CD14-positive monocyte (primary cell): ENCODE results near the gene COL4A1. TPM values are rescaled to one million over a fixed set of nuclear protein-coding genes. Genes with fewer than 3 reads are reported as not detected.

Experiments
- DNase-seq, 3 donors: peaks; one replicate each; pipeline ENCODE4 v3.0.0-alpha.2; 2011 to 2022
- H2AFZ ChIP-seq: 2 replicates; pipeline ENCODE4 v1.6.0; 2012; ENCODE audit warnings: mild to moderate bottlenecking, low read depth, low read length, inconsistent platforms; ENCODE audit not compliant: insufficient read depth, poor library complexity, severe bottlenecking
- H3K27ac ChIP-seq, 2 donors: 1 replicate in 1 of 2; 2 replicates in 1 of 2; pipeline ENCODE4 v1.5.1; 2012 to 2013; ENCODE audit warnings: low read length in 2 of 2, control low read depth in 1 of 2, inconsistent platforms in 1 of 2, low read depth in 1 of 2, mild to moderate bottlenecking in 1 of 2
- H3K27me3 ChIP-seq, 2 donors: one replicate each; pipeline versions ENCODE4 v1.6.0 to v1.6.1; 2011 to 2013; ENCODE audit warnings: low read length in 2 of 2; ENCODE audit not compliant: control insufficient read depth in 2 of 2, insufficient read depth in 2 of 2
- H3K36me3 ChIP-seq, 2 donors: replicated peaks in 1 of 2; 1 replicate in 1 of 2; 2 replicates in 1 of 2; pipeline versions ENCODE4 v1.5.1 to v1.6.1; 2012 to 2013; ENCODE audit warnings: low read length in 2 of 2, control low read depth in 1 of 2, inconsistent platforms in 1 of 2, mild to moderate bottlenecking in 1 of 2; ENCODE audit not compliant: insufficient read depth in 2 of 2, control insufficient read depth in 1 of 2
- H3K4me1 ChIP-seq, 2 donors: 1 replicate in 1 of 2; 2 replicates in 1 of 2; pipeline versions ENCODE4 v1.5.1 to v1.6.1; 2012 to 2013; ENCODE audit warnings: low read length in 2 of 2, control low read depth in 1 of 2, inconsistent platforms in 1 of 2, mild to moderate bottlenecking in 1 of 2, moderate library complexity in 1 of 2; ENCODE audit not compliant: insufficient read depth in 2 of 2, control insufficient read depth in 1 of 2
- H3K4me2 ChIP-seq: replicated peaks from 2 replicates; pipeline ENCODE3; 2012; ENCODE audit warnings: low read length, moderate library complexity, mild to moderate bottlenecking; ENCODE audit not compliant: poor library complexity, severe bottlenecking; ENCODE audit errors: extremely low read depth
- H3K4me3 ChIP-seq, 3 experiments: fragments of 200-600 bp in 1 of 3; sonication (generic) in 1 of 3; replicated peaks in 1 of 3; 1 replicate in 2 of 3; 2 replicates in 1 of 3; pipeline ENCODE4 v1.5.1; 2011 to 2013; ENCODE audit warnings: low read length in 3 of 3, mild to moderate bottlenecking in 3 of 3, control low read depth in 2 of 3, low read depth in 2 of 3, inconsistent platforms in 1 of 3, moderate library complexity in 1 of 3
- H3K79me2 ChIP-seq: 2 replicates; pipeline ENCODE4 v1.6.0; 2012; ENCODE audit warnings: mild to moderate bottlenecking, control low read depth, inconsistent platforms, low read length, moderate library complexity; ENCODE audit not compliant: insufficient read depth
- H3K9ac ChIP-seq: 2 replicates; pipeline ENCODE4 v1.6.0; 2017; ENCODE audit warnings: low read length, mild to moderate bottlenecking; ENCODE audit not compliant: insufficient read depth, poor library complexity, severe bottlenecking
- H3K9me3 ChIP-seq, 2 donors: replicated peaks in 1 of 2; 1 replicate in 1 of 2; 2 replicates in 1 of 2; pipeline versions ENCODE4 v1.5.1 to v1.6.1; 2012 to 2013; ENCODE audit warnings: low read length in 2 of 2, control low read depth in 1 of 2; ENCODE audit not compliant: control insufficient read depth in 1 of 2, insufficient read depth in 1 of 2
- H4K20me1 ChIP-seq: 2 replicates; pipeline ENCODE4 v1.6.0; 2012; ENCODE audit warnings: mild to moderate bottlenecking, low read length, control low read depth, moderate library complexity; ENCODE audit not compliant: insufficient read depth
- H3K27ac Mint-ChIP-seq, 7 donors: one replicate each; pipeline ENCODE4 v1.8.0; 2020; ENCODE audit warnings: mild to moderate bottlenecking in 7 of 7, mixed read lengths in 7 of 7, moderate library complexity in 6 of 7, inconsistent platforms in 2 of 7
- H3K27me3 Mint-ChIP-seq, 3 donors: one replicate each; pipeline ENCODE4 v1.8.0; 2021 to 2022; ENCODE audit warnings: low read depth in 3 of 3, mild to moderate bottlenecking in 3 of 3, mixed read lengths in 3 of 3, moderate library complexity in 3 of 3, inconsistent platforms in 1 of 3
- H3K36me3 Mint-ChIP-seq, 2 donors: one replicate each; pipeline ENCODE4 v1.8.0; 2020; ENCODE audit warnings: mixed read lengths in 2 of 2, inconsistent platforms in 1 of 2, mild to moderate bottlenecking in 1 of 2
- H3K4me1 Mint-ChIP-seq: one replicate; pipeline ENCODE4 v1.8.0; 2020; ENCODE audit warnings: mild to moderate bottlenecking, mixed read lengths
- H3K4me3 Mint-ChIP-seq, 2 donors: one replicate each; pipeline ENCODE4 v1.8.0; 2020; ENCODE audit warnings: mild to moderate bottlenecking in 2 of 2, mixed read lengths in 2 of 2, moderate library complexity in 1 of 2
- H3K9me3 Mint-ChIP-seq, 7 donors: one replicate each; pipeline ENCODE4 v1.8.0; 2020 to 2022; ENCODE audit warnings: mixed read lengths in 7 of 7, mild to moderate bottlenecking in 6 of 7, moderate library complexity in 6 of 7, inconsistent platforms in 2 of 7
- WGBS: methylation state at CpG from one replicate; pipeline ENCODE4 v1.1.5; 2013; ENCODE audit warnings: missing lambda C conversion rate; ENCODE audit not compliant: insufficient coverage; 5-methylcytosine and 5-hydroxymethylcytosine counted together
- intact Hi-C, 2 donors: fragments of 100-400 bp; cut with micrococcal nuclease; formaldehyde crosslinking; loops; one replicate each; pipeline versions ENCODE4 v1.15.0 to v1.15.1; 2023
- polyA plus RNA-seq, 3 donors: library from polyadenylated mRNA; depleted of rRNA in 1 of 3; unstranded in 2 of 3; stranded (reverse) in 1 of 3; fragments of 300-500 nt in 2 of 3; fragments of >200 nt in 1 of 3; fragmentation: Illumina TruSeq in 2 of 3; gene quantifications; 1 replicate in 2 of 3; 2 replicates in 1 of 3; pipeline ENCODE4 v1.2.3, GENCODE V29; 2012 to 2021
- TF ChIP-seq, protein P1 (sequence below): fragments of 200-600 bp; IDR thresholded peaks from one replicate; pipeline ENCODE4 v1.8.0; 2022; ENCODE audit warnings: antibody characterized with exemption, mild to moderate bottlenecking

COL4A1 gene
- polyA plus RNA-seq, 3 donors: 0.16 to 0.25 TPM; not detected in 1

DNA sequence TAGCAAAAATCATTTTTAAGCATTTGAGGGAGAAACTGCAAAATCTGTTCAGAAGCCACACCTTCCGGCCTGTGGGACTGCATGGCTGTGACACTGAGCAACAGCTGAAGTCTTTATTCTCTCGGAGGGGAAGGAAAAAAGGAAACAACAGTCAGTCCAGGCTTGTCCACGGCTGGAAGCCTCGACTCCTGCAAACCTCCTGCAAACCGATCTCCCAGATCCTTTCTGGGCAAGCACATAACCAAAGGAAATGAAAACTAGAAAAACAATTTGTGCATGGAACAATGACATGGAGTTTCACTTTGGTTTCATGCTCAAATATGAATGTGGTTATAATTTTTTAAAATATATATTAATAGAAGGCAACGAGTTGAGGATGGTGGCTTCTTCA is 1.0 kb downstream of the COL4A1 start:
- Histone ChIP-seq H4K20me1 (no peaks in the 10 kb centered on the region), H3K79me2 (no peaks in the 10 kb centered on the region), H3K4me2 (no peak overlapping the region), H3K27ac (no peak overlapping the region), H3K36me3 (no peaks in the 10 kb centered on the region), H3K4me3 (no peak overlapping the region), H3K27me3 (peaks cover 52 to 84% of the 10 kb centered on the region in 2 donors), H3K9me3 (peaks cover 0 to 3% of the 10 kb centered on the region in 2 donors), H2AFZ (no peak overlapping the region), H3K9ac (no peak overlapping the region), H3K4me1 (no peaks in the 10 kb centered on the region)
- Mint-ChIP-seq H3K4me3 (peak overlapping the region in 1 of 2 donors; percentile 27), H3K4me1 (no peaks in the 10 kb centered on the region), H3K9me3 (peaks cover 0 to 6% (median 3%) of the 10 kb centered on the region in 7 donors), H3K36me3 (no peaks in the 10 kb centered on the region), H3K27me3 (peaks cover 64 to 85% (median 82%) of the 10 kb centered on the region in 3 donors), H3K27ac (no peak overlapping the region)
- 0% methylated on average over 1 of the region's 6 CpGs for WGBS
- DNase-seq: no peak
- intact Hi-C loops: no loop called here
- TF ChIP-seq, protein P1, sequence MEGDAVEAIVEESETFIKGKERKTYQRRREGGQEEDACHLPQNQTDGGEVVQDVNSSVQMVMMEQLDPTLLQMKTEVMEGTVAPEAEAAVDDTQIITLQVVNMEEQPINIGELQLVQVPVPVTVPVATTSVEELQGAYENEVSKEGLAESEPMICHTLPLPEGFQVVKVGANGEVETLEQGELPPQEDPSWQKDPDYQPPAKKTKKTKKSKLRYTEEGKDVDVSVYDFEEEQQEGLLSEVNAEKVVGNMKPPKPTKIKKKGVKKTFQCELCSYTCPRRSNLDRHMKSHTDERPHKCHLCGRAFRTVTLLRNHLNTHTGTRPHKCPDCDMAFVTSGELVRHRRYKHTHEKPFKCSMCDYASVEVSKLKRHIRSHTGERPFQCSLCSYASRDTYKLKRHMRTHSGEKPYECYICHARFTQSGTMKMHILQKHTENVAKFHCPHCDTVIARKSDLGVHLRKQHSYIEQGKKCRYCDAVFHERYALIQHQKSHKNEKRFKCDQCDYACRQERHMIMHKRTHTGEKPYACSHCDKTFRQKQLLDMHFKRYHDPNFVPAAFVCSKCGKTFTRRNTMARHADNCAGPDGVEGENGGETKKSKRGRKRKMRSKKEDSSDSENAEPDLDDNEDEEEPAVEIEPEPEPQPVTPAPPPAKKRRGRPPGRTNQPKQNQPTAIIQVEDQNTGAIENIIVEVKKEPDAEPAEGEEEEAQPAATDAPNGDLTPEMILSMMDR: no peak

DNA sequence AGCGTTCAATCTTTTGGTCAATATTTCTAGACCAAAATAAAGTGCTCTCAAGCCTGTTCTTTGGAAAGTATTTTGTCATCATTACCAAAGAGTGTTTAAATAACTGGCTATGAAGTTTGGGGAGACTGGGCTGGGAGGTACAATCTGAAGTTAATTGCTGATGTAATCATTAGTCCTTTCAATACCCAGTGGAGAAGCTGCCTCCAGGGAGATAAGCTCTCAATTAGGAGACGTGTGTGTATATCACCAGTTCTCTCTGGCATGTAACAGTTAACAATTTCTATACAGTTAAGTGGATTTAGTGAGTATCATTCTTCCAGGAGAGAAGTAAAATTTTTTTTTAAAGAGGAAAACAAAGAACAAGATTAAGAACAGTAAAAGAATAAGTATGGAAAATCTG is 1.4 kb downstream of the COL4A1 start:
- Histone ChIP-seq H3K9ac (no peak overlapping the region), H3K4me3 (no peak overlapping the region), H3K4me1 (no peaks in the 10 kb centered on the region), H3K27me3 (peaks cover 54 to 84% of the 10 kb centered on the region in 2 donors), H3K9me3 (peaks cover 0 to 3% of the 10 kb centered on the region in 2 donors), H3K36me3 (no peaks in the 10 kb centered on the region), H3K4me2 (no peak overlapping the region), H3K79me2 (no peaks in the 10 kb centered on the region), H2AFZ (no peak overlapping the region), H3K27ac (no peak overlapping the region), H4K20me1 (no peaks in the 10 kb centered on the region)
- Mint-ChIP-seq H3K27ac (no peak overlapping the region), H3K4me3 (peak overlapping the region in 1 of 2 donors; percentile 27), H3K36me3 (no peaks in the 10 kb centered on the region), H3K9me3 (peaks cover 0 to 6% (median 3%) of the 10 kb centered on the region in 7 donors), H3K4me1 (no peaks in the 10 kb centered on the region), H3K27me3 (peaks cover 62 to 85% (median 78%) of the 10 kb centered on the region in 3 donors)
- WGBS: no CpG with 5 or more reads among the region's 2 CpGs
- no peak for DNase-seq
- intact Hi-C loops: no loop called here
- TF ChIP-seq, protein P1: no peak
